GM12865 (cell line): ENCODE results near the gene MAP3K20.
A peak's percentile ranks its signal among the peaks of the same experiment; 100 is the strongest.

Source experiments
- DNase-seq: peaks from one replicate; pipeline ENCODE4 v3.0.0; 2010; ENCODE audit warnings: low read depth
- H3K4me3 ChIP-seq: 2 replicates; pipeline ENCODE4 v1.5.1; 2011; ENCODE audit warnings: mild to moderate bottlenecking, low read depth, low read length, control low read depth
- TF ChIP-seq, protein P1 (sequence below): IDR thresholded peaks from 2 replicates; pipeline ENCODE4 v1.5.1; 2011; ENCODE audit warnings: low read length, control low read depth, low read depth, inconsistent platforms; ENCODE audit not compliant: insufficient read depth; ENCODE audit errors: missing control alignments

The MAP3K20 gene

DNA sequence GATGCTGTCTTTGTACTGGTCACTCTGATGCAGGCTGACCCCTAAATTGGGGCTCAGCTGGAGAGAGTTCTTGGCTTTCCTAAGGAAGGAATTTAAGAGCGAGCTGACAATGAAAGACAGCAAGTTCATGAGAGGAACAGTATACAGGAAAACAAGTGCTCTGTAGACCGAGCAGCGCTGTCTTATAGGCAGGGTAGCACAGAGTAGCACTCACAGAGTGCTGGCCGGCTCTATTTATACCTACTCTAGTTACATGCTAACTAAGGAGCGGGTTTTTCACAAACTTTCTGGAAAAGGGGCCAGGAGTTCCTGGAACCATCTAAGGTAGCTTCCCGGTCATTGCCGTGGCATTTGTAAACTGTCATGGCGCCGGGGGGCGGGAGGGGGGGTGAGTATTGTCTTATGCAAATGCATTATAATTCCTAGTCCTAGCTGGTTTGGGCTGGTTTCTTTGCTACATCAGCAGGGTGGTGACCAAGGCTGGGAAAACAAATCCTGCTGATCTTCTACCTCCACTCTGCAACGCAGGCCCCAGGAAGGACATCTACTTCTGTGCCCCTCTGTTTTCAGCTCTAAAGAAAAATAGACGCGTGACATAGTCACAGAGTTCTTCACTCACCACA, 31.6 kb upstream of the MAP3K20 start:
- DNase-seq = no peak
- TF ChIP-seq, protein P1, sequence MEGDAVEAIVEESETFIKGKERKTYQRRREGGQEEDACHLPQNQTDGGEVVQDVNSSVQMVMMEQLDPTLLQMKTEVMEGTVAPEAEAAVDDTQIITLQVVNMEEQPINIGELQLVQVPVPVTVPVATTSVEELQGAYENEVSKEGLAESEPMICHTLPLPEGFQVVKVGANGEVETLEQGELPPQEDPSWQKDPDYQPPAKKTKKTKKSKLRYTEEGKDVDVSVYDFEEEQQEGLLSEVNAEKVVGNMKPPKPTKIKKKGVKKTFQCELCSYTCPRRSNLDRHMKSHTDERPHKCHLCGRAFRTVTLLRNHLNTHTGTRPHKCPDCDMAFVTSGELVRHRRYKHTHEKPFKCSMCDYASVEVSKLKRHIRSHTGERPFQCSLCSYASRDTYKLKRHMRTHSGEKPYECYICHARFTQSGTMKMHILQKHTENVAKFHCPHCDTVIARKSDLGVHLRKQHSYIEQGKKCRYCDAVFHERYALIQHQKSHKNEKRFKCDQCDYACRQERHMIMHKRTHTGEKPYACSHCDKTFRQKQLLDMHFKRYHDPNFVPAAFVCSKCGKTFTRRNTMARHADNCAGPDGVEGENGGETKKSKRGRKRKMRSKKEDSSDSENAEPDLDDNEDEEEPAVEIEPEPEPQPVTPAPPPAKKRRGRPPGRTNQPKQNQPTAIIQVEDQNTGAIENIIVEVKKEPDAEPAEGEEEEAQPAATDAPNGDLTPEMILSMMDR = no peak
- no peak overlapping the region for H3K4me3 ChIP-seq

GRCh38 chr2:173044686-173045085, 31.0 kb upstream of the MAP3K20 start:
- H3K4me3 ChIP-seq = no peak overlapping the region
- DNase-seq = no peak
- TF ChIP-seq, protein P1 = no peak

DNA sequence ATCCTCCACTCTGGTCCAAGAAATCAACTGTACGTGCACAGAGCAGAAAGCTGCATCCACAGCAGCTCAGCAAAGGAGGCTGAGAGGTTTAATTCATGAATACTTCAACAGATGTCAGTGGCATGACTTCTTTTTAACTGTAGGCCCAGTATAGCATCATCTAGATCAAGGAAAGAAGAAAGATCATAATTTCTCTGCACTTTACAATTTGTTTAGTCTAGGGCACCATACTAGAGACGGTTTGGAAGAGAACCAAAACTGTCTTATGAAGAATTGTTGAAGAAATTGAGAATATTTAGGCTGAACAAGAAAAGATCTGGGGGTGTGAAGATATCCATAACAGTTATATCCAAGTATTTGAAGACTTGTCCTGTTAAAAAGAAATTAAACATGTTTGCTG, 30.5 kb upstream of the MAP3K20 start:
- no peak for DNase-seq
- H3K4me3 ChIP-seq = no peak overlapping the region
- TF ChIP-seq, protein P1 = no peak

DNA sequence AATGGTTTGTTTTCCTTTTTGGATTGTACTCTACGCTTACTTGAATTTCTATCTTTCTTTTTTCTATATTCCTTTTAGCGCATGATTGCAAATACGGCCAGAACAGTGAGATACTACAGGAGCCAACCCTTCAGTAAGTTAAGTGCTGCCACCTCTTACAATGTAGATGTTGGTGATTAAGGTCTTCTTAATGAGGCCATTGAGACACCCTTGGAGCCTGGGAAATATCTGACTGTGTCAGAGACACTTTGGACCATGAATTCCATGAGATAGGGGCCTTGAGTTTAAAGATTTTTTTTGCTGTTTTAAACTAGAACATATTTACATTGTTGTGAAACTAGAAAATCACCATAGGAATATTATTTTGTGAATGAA, 27.1 kb upstream of the MAP3K20 start:
- no peak overlapping the region for H3K4me3 ChIP-seq
- TF ChIP-seq, protein P1 = no peak
- no peak for DNase-seq

GRCh38 chr2:173048897-173049661, 26.6 kb upstream of the MAP3K20 start:
- peak; percentile 38 for DNase-seq
- TF ChIP-seq, protein P1 = no peak
- no peak overlapping the region for H3K4me3 ChIP-seq

DNA sequence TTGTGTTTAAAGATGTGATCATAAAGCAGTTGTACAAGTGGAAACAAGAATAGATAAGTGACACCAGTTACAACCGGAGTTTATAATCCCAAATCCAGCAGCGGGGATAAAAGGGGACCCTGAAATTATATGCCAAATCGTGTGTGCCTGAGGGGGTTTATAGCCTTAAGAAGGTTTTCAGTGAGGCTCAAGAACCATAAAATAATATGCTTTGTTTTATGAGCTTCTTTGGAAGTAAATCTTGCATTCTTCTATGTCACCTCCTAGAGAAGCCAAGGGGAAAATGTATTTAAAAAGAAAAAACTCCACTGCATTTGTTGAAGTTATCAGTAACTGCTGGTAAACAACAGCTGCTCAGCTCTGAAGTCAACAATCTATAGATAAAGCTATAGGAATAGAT, 25.8 kb upstream of the MAP3K20 start:
- TF ChIP-seq, protein P1 = no peak
- no peak overlapping the region for H3K4me3 ChIP-seq
- DNase-seq = no peak

GRCh38 chr2:173050684-173051083, 25.0 kb upstream of the MAP3K20 start:
- H3K4me3 ChIP-seq = no peak overlapping the region

More at GRCh38 chr2:173050684-173051083, 25.0 kb upstream of the MAP3K20 start:
- no peak for DNase-seq
- TF ChIP-seq, protein P1 = no peak
